Activated naive CD8-positive, alpha-beta T cell treated with anti-CD3 and anti-CD28 coated beads, Interleukin-2, amount 50 U/mL, for 24 hours (primary cell): ENCODE measurements around the gene PRDM16.

ENCODE experiments used
- ATAC-seq: fragments of 150-1000 bp; cut with Tn5 transposase; one replicate; pipeline ENCODE4 v1.10.0; 2021
- DNase-seq: peaks from one replicate; pipeline ENCODE4 v3.0.0; 2021
- H3K27ac Mint-ChIP-seq: one replicate; pipeline ENCODE4 v1.8.0; 2021; ENCODE audit warnings: mild to moderate bottlenecking, mixed read lengths
- H3K27me3 Mint-ChIP-seq: one replicate; pipeline ENCODE4 v1.8.0; 2021; ENCODE audit warnings: mixed read lengths
- H3K36me3 Mint-ChIP-seq: one replicate; pipeline ENCODE4 v1.8.0; 2021; ENCODE audit warnings: low read depth, mixed read lengths
- H3K4me1 Mint-ChIP-seq: one replicate; pipeline ENCODE4 v1.8.0; 2021; ENCODE audit warnings: mixed read lengths
- H3K4me3 Mint-ChIP-seq: one replicate; pipeline ENCODE4 v1.8.0; 2021; ENCODE audit warnings: mild to moderate bottlenecking, moderate library complexity, mixed read lengths
- H3K9me3 Mint-ChIP-seq: one replicate; pipeline ENCODE4 v1.8.0; 2021; ENCODE audit warnings: mixed read lengths

Gene PRDM16

DNA sequence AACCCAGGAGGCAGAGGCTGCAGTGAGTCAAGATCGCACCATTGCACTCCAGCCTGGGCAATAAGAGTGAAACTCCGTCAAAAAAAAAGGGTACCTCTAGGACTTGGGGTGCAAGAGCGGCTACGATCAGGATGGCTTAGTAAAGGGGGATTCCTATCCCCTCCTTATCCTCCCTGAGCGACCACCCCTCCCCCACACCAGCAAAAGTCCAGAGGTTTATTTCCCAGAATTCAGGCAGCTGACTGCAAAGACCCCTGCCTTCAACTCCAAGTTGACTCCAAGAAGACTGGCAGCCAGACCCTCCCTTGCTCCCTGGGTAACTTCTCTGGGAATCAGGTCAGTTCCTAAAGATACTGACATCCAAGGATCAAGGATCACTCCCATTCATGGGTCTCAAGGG is 12.4 kb upstream of the PRDM16 start:
- Mint-ChIP-seq H3K4me3 (no peak overlapping the region), H3K36me3 (peaks cover 3% of the 10 kb centered on the region), H3K9me3 (peaks cover 6% of the 10 kb centered on the region), H3K4me1 (no peaks in the 10 kb centered on the region), H3K27me3 (peaks cover 7% of the 10 kb centered on the region), H3K27ac (no peak overlapping the region)
- DNase-seq, result no peak
- no peak for ATAC-seq

- peaks cover 2% of the 10 kb centered on the region for H3K27me3 Mint-ChIP-seq
- DNase-seq, result no peak
- H3K36me3 Mint-ChIP-seq, result no peaks in the 10 kb centered on the region
- H3K4me3 Mint-ChIP-seq, result no peak overlapping the region
- no peaks in the 10 kb centered on the region for H3K4me1 Mint-ChIP-seq
- no peak for ATAC-seq
- H3K27ac Mint-ChIP-seq, result no peak overlapping the region
- no peaks in the 10 kb centered on the region for H3K9me3 Mint-ChIP-seq
Measured at GRCh38 chr1:3058263-3059030, 10.6 kb upstream of the PRDM16 start.

GRCh38 chr1:3060127-3060526 is 8.9 kb upstream of the PRDM16 start:
- H3K4me1 Mint-ChIP-seq, result no peaks in the 10 kb centered on the region
- H3K4me3 Mint-ChIP-seq, result no peak overlapping the region
- H3K9me3 Mint-ChIP-seq, result no peaks in the 10 kb centered on the region
- ATAC-seq, result no peak
- peaks cover 3% of the 10 kb centered on the region for H3K27me3 Mint-ChIP-seq
- no peak overlapping the region for H3K27ac Mint-ChIP-seq
- no peaks in the 10 kb centered on the region for H3K36me3 Mint-ChIP-seq
- DNase-seq, result no peak

GRCh38 chr1:3060601-3061551 is 8.1 kb upstream of the PRDM16 start:
- ATAC-seq, result peak; percentile 34
- Mint-ChIP-seq H3K27ac (no peak overlapping the region), H3K36me3 (no peaks in the 10 kb centered on the region), H3K4me3 (no peak overlapping the region), H3K9me3 (no peaks in the 10 kb centered on the region), H3K27me3 (peaks cover 4% of the 10 kb centered on the region), H3K4me1 (no peaks in the 10 kb centered on the region)
- no peak for DNase-seq

GRCh38 chr1:3061566-3061965 is 7.4 kb upstream of the PRDM16 start:
- Mint-ChIP-seq H3K9me3 (no peaks in the 10 kb centered on the region), H3K27ac (no peak overlapping the region), H3K27me3 (peaks cover 4% of the 10 kb centered on the region), H3K4me3 (no peak overlapping the region), H3K36me3 (no peaks in the 10 kb centered on the region), H3K4me1 (no peaks in the 10 kb centered on the region)
- ATAC-seq (no peak), DNase-seq (no peak)

- Mint-ChIP-seq H3K36me3 (no peaks in the 10 kb centered on the region), H3K4me3 (no peak overlapping the region)
- no peak for ATAC-seq
Measured at GRCh38 chr1:3061981-3062615, 6.9 kb upstream of the PRDM16 start.

DNA sequence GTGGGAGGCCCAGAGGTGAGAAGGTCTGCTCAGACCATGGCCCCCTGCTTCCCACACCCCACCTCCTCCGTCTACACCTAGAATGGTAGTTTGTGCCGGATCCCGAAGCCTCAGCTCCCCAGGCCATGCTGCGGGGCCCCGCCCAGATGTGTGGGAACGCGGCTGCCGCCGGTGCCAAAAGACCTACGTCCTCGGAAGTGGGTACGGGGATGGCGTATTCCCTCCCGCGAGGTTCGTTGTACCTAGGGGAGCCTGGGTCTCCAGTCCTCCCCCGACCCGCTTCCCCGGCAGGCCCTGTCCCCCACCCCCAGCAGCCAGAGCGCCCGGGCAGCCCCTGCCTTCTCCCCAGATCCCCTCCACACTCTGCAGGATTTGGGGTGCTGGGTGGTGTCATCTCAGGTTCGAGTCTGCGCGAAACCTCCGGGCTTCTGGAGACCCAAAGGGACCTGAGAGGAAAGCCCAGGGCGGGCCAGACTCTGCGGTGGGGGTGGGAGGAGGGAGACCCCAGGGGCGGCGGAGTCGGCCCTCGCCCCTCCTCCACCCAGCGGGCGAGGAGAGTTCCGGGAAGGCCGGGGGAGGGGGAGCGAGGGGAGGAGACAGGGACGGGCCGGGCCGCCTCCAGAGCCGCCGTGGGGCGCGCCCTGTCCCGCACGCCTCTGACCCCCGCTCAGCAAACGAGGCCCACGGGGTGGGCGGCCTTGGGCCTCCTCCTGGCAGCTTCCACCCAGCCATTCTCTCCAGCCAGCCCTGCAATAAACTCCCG is 6.2 kb upstream of the PRDM16 start:
- Mint-ChIP-seq H3K9me3 (no peaks in the 10 kb centered on the region), H3K27me3 (peaks cover 5% of the 10 kb centered on the region), H3K36me3 (no peaks in the 10 kb centered on the region), H3K4me3 (no peak overlapping the region), H3K27ac (no peak overlapping the region), H3K4me1 (no peaks in the 10 kb centered on the region)
- ATAC-seq (no peak), DNase-seq (no peak)

More at GRCh38 chr1:3061981-3062615, 6.9 kb upstream of the PRDM16 start:
- H3K9me3 Mint-ChIP-seq, result no peaks in the 10 kb centered on the region
- no peak for DNase-seq
- H3K27ac Mint-ChIP-seq, result no peak overlapping the region
- H3K4me1 Mint-ChIP-seq, result no peaks in the 10 kb centered on the region
- H3K27me3 Mint-ChIP-seq, result peaks cover 4% of the 10 kb centered on the region

DNA sequence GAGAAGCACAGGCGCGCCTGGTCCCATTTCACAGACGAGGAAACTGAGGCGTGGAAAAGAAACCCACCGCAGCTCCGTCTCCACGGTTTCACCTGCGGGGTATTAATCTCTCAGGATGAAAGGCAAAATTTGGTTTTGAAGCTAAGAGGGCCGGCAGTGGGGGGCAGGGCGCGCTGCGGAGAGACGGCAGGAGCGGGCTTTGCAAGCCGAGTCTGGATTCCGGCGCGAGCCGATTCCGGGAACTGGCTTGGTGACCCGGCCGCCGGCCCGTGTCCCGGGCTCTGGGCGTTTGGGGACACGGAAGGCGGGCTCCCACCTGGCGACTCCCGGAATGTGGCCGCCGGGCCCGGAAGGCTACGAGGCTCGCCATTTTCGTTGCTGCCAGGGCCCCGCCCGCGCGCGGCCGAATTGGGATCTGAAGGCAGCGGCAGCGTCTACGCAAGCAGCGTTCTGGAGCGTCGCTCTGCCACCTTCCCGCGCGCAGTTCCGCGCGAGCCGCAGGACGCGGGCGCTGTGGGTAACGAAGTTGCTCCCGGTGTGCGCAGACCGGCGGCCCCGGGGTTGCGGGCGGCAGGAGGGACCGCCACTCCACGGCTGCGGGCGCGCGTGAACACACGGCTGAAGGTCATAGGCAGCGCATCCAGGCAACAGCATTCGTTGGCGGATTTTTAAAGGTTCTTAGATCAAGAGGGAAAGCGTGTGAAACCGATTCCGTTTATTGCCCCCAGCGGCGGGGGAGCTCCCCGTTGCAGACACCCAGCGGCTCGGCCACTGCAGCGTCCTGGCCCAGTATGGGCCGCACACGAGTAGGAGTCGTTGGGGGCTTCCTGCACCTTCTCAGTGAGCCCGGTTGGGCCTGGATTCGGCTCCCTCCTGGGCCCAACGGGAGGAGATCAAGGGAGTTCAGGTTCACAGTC is 5.4 kb upstream of the PRDM16 start:
- ATAC-seq (no peak), DNase-seq (no peak)
- no peaks in the 10 kb centered on the region for H3K9me3 Mint-ChIP-seq
- H3K27ac Mint-ChIP-seq, result no peak overlapping the region
- no peak overlapping the region for H3K4me3 Mint-ChIP-seq
- H3K4me1 Mint-ChIP-seq, result no peaks in the 10 kb centered on the region
- H3K36me3 Mint-ChIP-seq, result no peaks in the 10 kb centered on the region
- H3K27me3 Mint-ChIP-seq, result peaks cover 6% of the 10 kb centered on the region

DNA sequence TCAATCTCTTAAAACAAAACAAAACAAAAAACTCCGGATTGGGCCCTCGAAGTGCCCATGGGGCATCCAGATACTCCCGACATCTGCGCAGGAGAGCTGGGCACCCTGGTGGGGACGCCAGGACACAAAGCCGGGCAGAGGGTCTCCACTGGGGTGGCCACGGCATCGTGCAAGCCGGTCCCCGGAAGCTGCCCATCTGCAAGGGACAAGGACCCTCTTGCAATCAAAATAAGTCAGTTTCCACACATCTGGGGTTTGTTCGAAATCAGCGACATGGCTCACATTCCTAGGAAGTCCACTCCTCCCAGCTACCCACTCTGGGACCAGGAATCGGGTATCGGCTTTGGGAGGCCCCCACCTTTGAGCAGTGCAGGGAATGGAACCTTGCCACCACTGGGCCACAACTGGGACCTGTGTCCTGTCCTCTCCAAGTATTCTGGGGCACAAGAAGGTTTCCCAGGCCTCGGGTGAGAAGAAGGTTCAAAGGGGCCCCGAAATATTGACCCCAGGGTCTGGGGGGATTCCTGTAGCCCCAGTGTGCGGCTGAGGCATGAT is 4.6 kb upstream of the PRDM16 start:
- H3K27me3 Mint-ChIP-seq, result peaks cover 9% of the 10 kb centered on the region
- H3K4me1 Mint-ChIP-seq, result peaks cover 2% of the 10 kb centered on the region

GRCh38 chr1:3064901-3065300 is 4.1 kb upstream of the PRDM16 start:
- Mint-ChIP-seq H3K36me3 (no peaks in the 10 kb centered on the region), H3K27ac (no peak overlapping the region), H3K4me1 (peaks cover 2% of the 10 kb centered on the region), H3K9me3 (no peaks in the 10 kb centered on the region), H3K4me3 (no peak overlapping the region), H3K27me3 (peaks cover 11% of the 10 kb centered on the region)
- no peak for DNase-seq
- ATAC-seq, result no peak

More for the DNA sequence above, 4.6 kb upstream of the PRDM16 start:
- no peaks in the 10 kb centered on the region for H3K36me3 Mint-ChIP-seq
- no peaks in the 10 kb centered on the region for H3K9me3 Mint-ChIP-seq
- no peak overlapping the region for H3K27ac Mint-ChIP-seq
- ATAC-seq, result no peak
- DNase-seq, result no peak
- H3K4me3 Mint-ChIP-seq, result no peak overlapping the region

- DNase-seq, result no peak
- no peaks in the 10 kb centered on the region for H3K9me3 Mint-ChIP-seq
- ATAC-seq, result no peak
- no peak overlapping the region for H3K4me3 Mint-ChIP-seq
- H3K27me3 Mint-ChIP-seq, result peaks cover 11% of the 10 kb centered on the region
- H3K4me1 Mint-ChIP-seq, result peaks cover 2% of the 10 kb centered on the region
- no peak overlapping the region for H3K27ac Mint-ChIP-seq
- no peaks in the 10 kb centered on the region for H3K36me3 Mint-ChIP-seq
Measured at GRCh38 chr1:3065396-3065795, 3.6 kb upstream of the PRDM16 start.

GRCh38 chr1:3065797-3066196 is 3.2 kb upstream of the PRDM16 start:
- DNase-seq, result no peak
- no peak overlapping the region for H3K27ac Mint-ChIP-seq
- H3K36me3 Mint-ChIP-seq, result no peaks in the 10 kb centered on the region
- ATAC-seq, result no peak
- H3K9me3 Mint-ChIP-seq, result no peaks in the 10 kb centered on the region
- no peak overlapping the region for H3K4me3 Mint-ChIP-seq
- H3K4me1 Mint-ChIP-seq, result peaks cover 2% of the 10 kb centered on the region
- H3K27me3 Mint-ChIP-seq, result peaks cover 11% of the 10 kb centered on the region

DNA sequence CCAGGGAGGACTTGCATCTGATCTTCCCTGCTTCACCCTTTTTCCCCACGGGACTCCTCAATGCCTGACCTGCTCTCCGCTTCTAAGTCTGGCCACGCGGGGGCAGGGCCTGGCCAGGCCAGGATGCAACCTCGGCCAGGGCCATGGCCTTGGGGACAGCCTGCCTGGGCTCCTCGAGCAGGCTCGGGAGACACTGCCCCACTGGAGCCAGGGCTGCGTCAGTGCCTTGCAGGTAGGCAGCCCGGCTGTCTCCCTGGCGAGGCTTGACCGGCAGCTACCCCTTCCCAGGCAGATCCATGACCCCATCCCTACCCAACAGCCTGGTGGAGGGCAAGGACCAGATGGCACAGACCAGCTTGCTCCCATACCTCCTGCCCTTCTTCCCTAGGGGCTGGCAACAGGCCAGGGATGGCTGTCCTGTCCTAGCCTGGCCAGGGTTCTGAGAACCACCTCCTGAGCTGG is 2.7 kb upstream of the PRDM16 start:
- Mint-ChIP-seq H3K27ac (no peak overlapping the region), H3K4me1 (peaks cover 2% of the 10 kb centered on the region), H3K36me3 (no peaks in the 10 kb centered on the region), H3K9me3 (no peaks in the 10 kb centered on the region), H3K4me3 (no peak overlapping the region), H3K27me3 (peaks cover 10% of the 10 kb centered on the region)
- ATAC-seq, result no peak
- no peak for DNase-seq
